B cell (primary cell): ENCODE data around the gene ZNF574.

ENCODE experiments used
- EZH2 ChIP-seq: IDR thresholded peaks from 2 replicates; pipeline ENCODE4 v1.6.1; 2012; ENCODE audit warnings: borderline replicate concordance, low read depth, mild to moderate bottlenecking, moderate library complexity, low read length; ENCODE audit not compliant: insufficient read depth, poor library complexity, severe bottlenecking
- TF ChIP-seq, protein P1 (sequence below): fragments of 200-600 bp; IDR thresholded peaks from one replicate; pipeline ENCODE4 v1.8.0; 2022; ENCODE audit warnings: antibody characterized with exemption, mild to moderate bottlenecking

DNA sequence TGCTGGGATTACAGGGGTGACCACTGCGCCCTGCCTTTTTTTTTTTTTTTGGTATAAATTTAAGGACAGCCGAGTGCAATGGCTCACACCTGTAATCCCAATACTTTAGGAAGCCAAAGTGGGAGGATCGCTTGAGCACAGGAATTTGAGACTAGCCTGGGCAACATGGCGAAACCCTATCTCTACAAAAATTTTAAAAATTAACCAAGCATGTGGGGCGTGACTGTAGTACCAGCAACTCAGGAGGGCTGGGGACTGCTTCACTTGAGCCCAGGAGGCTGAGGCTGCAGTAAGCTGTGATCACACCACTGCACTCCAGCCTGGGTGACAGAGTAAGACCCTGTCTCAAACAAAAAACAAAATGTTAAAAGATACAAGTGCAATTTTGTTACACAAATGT, 21.5 kb downstream of the ZNF574 start:
- TF ChIP-seq, protein P1, sequence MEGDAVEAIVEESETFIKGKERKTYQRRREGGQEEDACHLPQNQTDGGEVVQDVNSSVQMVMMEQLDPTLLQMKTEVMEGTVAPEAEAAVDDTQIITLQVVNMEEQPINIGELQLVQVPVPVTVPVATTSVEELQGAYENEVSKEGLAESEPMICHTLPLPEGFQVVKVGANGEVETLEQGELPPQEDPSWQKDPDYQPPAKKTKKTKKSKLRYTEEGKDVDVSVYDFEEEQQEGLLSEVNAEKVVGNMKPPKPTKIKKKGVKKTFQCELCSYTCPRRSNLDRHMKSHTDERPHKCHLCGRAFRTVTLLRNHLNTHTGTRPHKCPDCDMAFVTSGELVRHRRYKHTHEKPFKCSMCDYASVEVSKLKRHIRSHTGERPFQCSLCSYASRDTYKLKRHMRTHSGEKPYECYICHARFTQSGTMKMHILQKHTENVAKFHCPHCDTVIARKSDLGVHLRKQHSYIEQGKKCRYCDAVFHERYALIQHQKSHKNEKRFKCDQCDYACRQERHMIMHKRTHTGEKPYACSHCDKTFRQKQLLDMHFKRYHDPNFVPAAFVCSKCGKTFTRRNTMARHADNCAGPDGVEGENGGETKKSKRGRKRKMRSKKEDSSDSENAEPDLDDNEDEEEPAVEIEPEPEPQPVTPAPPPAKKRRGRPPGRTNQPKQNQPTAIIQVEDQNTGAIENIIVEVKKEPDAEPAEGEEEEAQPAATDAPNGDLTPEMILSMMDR: no peak
- no peak for TF ChIP-seq EZH2
